Measurements from ENCODE around the gene SLC35A5. TPM values are rescaled to one million over a fixed set of nuclear protein-coding genes. Genes with fewer than 3 reads are reported as not detected.

SLC35A5 gene
- total RNA-seq, 1 donor from 2014 or later: 35.3 TPM

DNA sequence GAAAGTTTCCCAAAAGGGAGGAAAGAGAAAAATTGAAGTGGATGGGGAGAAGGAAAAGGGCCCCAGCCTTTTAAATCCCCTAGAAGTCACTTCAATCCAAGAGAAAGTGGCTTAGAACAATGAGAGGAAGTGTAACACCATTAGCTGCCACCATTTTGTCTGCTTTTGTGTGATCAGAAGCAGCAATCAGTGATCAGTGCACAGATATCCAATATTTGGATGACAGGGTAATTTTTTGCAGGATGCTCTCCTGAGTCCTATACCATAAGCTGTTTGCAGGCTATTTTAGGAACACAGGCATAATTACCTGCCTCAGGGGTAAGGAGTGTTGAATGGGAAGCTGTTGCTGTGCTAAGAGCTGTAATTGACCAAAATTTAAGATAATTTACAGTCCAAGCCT, 31.4 kb downstream of the SLC35A5 start:
- H3K4me3 Mint-ChIP-seq (ENCODE audit: unreplicated experiment): no peak overlapping the region
- no peak for DNase-seq
- no peaks in the 10 kb centered on the region for H3K36me3 Mint-ChIP-seq (ENCODE audit: unreplicated experiment)
- H3K27ac Mint-ChIP-seq (ENCODE audit: unreplicated experiment): no peak overlapping the region
- TF ChIP-seq CTCF (IDR thresholded peaks at IDR 0.05; ENCODE audit: partially characterized antibody, unreplicated experiment): no peak
- no peaks in the 10 kb centered on the region for H3K9me3 Mint-ChIP-seq (ENCODE audit: unreplicated experiment)
- no peaks in the 10 kb centered on the region for H3K4me1 Mint-ChIP-seq (ENCODE audit: low read depth, unreplicated experiment)
- H3K27me3 Mint-ChIP-seq (ENCODE audit: unreplicated experiment): no peaks in the 10 kb centered on the region

GRCh38 chr3:112594856-112595255, 33.0 kb downstream of the SLC35A5 start:
- H3K9me3 Mint-ChIP-seq (ENCODE audit: unreplicated experiment): no peaks in the 10 kb centered on the region
- no peaks in the 10 kb centered on the region for H3K36me3 Mint-ChIP-seq (ENCODE audit: unreplicated experiment)
- no peaks in the 10 kb centered on the region for H3K27me3 Mint-ChIP-seq (ENCODE audit: unreplicated experiment)
- no peak overlapping the region for H3K4me3 Mint-ChIP-seq (ENCODE audit: unreplicated experiment)
- no peak for TF ChIP-seq CTCF (IDR thresholded peaks at IDR 0.05; ENCODE audit: partially characterized antibody, unreplicated experiment)
- no peak overlapping the region for H3K27ac Mint-ChIP-seq (ENCODE audit: unreplicated experiment)
- H3K4me1 Mint-ChIP-seq (ENCODE audit: low read depth, unreplicated experiment): no peaks in the 10 kb centered on the region
- DNase-seq: no peak

- Mint-ChIP-seq H3K36me3 (ENCODE audit: unreplicated experiment) (no peaks in the 10 kb centered on the region), H3K27me3 (ENCODE audit: unreplicated experiment) (no peaks in the 10 kb centered on the region), H3K4me1 (ENCODE audit: low read depth, unreplicated experiment) (no peaks in the 10 kb centered on the region), H3K9me3 (ENCODE audit: unreplicated experiment) (no peaks in the 10 kb centered on the region), H3K27ac (ENCODE audit: unreplicated experiment) (no peak overlapping the region), H3K4me3 (ENCODE audit: unreplicated experiment) (no peak overlapping the region)
- no peak for DNase-seq
- TF ChIP-seq CTCF (IDR thresholded peaks at IDR 0.05; ENCODE audit: partially characterized antibody, unreplicated experiment): no peak
Observed at GRCh38 chr3:112597945-112598344, 36.1 kb downstream of the SLC35A5 start.

DNA sequence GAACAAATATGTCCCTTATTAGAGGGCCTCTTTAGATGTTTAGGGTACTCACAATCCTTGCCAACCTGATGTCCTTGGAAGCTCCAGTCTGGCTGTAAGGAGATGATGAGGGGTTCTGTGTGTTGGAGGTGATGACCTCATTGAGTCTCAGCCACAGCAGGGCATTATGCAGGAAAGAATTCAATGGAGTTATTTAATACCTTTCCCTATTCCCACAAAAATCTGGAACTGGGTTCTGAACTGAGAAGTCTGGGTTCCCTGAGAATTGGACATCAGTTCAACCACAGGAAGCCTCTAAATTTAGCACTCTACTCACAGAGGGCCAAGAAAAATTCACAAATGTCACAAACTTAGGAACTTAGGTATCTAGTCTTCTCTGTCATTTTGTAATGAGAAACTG, 36.9 kb downstream of the SLC35A5 start:
- H3K36me3 Mint-ChIP-seq (ENCODE audit: unreplicated experiment): no peaks in the 10 kb centered on the region
- H3K4me3 Mint-ChIP-seq (ENCODE audit: unreplicated experiment): no peak overlapping the region
- H3K4me1 Mint-ChIP-seq (ENCODE audit: low read depth, unreplicated experiment): no peaks in the 10 kb centered on the region
- H3K9me3 Mint-ChIP-seq (ENCODE audit: unreplicated experiment): no peaks in the 10 kb centered on the region
- no peak for DNase-seq
- TF ChIP-seq CTCF (IDR thresholded peaks at IDR 0.05; ENCODE audit: partially characterized antibody, unreplicated experiment): no peak
- H3K27me3 Mint-ChIP-seq (ENCODE audit: unreplicated experiment): no peaks in the 10 kb centered on the region
- H3K27ac Mint-ChIP-seq (ENCODE audit: unreplicated experiment): no peak overlapping the region

DNA sequence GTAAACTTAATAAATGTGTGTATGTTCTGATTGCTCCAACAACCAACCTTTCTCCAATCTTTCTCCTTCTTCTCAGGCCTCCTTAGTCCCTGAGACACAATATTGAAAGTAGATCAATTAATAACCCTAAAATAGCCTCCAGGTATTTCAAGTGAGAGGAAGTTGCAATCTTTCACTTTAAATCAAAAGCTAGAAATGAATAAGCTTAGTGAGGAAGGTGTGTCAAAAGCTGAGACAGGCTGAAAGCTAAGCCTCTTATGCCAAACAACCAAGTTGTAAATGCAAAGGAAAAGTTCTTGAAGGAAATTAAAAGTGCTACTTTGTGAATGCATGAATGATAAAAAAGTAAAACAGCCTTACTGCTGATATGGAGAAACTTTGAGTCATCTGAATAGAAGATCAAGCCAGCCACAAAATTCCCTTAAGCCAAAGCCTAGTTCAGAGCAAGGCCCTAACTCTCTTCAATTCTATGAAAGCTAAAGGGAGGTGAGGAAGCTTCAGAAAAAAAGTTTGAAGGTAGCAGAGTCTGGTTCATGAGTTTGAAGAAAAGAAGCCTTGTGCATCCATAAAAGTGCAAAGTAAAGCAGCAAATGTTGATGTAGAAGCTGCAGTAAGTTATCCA, 40.5 kb downstream of the SLC35A5 start:
- no peak for TF ChIP-seq CTCF (IDR thresholded peaks at IDR 0.05; ENCODE audit: partially characterized antibody, unreplicated experiment)
- no peak overlapping the region for H3K27ac Mint-ChIP-seq (ENCODE audit: unreplicated experiment)

More for the DNA sequence above, 40.5 kb downstream of the SLC35A5 start:
- Mint-ChIP-seq H3K4me1 (ENCODE audit: low read depth, unreplicated experiment) (no peaks in the 10 kb centered on the region), H3K36me3 (ENCODE audit: unreplicated experiment) (no peaks in the 10 kb centered on the region), H3K4me3 (ENCODE audit: unreplicated experiment) (no peak overlapping the region), H3K9me3 (ENCODE audit: unreplicated experiment) (no peaks in the 10 kb centered on the region), H3K27me3 (ENCODE audit: unreplicated experiment) (no peaks in the 10 kb centered on the region)
- DNase-seq: no peak
